ENCODE results near the gene DENND1A. TPM values are rescaled to one million over a fixed set of nuclear protein-coding genes. Genes with fewer than 3 reads are reported as not detected.

DENND1A gene
- total and polyA plus RNA-seq, 2 of the 13 experiments (the other 11 are each of a cell fraction or from before 2014, with no cell fraction given) = 14.8 to 30.1 TPM

- H3K9me3 ChIP-seq (ENCODE audit: low read length) = peaks cover 1% of the 10 kb centered on the region; the same call in 1 of the 2 replicates
- WGBS (ENCODE audit: low lambda C conversion rate) = 98% methylated on average over 7 of the region's 7 CpGs
- no peak for ATAC-seq
Measured at GRCh38 chr9:123657099-123657498, 272.8 kb downstream of the DENND1A start.

GRCh38 chr9:123656565-123656964 is 273.4 kb downstream of the DENND1A start:
- Histone ChIP-seq H3K27me3 (ENCODE audit: control insufficient read depth in 1 of 2, insufficient read depth in 2 of 2, low read length in 2 of 2) (no peaks in the 10 kb centered on the region), H4K20me1 (ENCODE audit: insufficient read depth, low read length) (no peaks in the 10 kb centered on the region), H3K36me3 (replicated peaks in 1 of 2; ENCODE audit: control insufficient read depth in 1 of 2, insufficient read depth in 2 of 2, low read length in 2 of 2) (peaks cover 2 to 21% of the 10 kb centered on the region in 2 experiments; a peak in 4 of 5 replicates), H3K4me3 (replicated peaks in 1 of 3; ENCODE audit: insufficient read depth in 1 of 3, low read depth in 2 of 3, low read length in 3 of 3) (no peak overlapping the region), H3K4me1 (ENCODE audit: insufficient read depth, low read length) (no peaks in the 10 kb centered on the region), H3K9ac (ENCODE audit: insufficient read depth, low read depth, low read length) (no peak overlapping the region), H3K4me2 (ENCODE audit: low read depth, low read length) (no peak overlapping the region), H3K27ac (ENCODE audit: extremely low read length, insufficient read depth, low read length) (no peak overlapping the region), H2AFZ (ENCODE audit: low read length) (no peak overlapping the region), H3K79me2 (ENCODE audit: insufficient read depth, low read length) (no peaks in the 10 kb centered on the region), H3K9me3 (ENCODE audit: low read length) (no peaks in the 10 kb centered on the region)
- FAIRE-seq = no peak
- ChIA-PET POLR2A (no interaction called here), CTCF (ENCODE audit: low intra/inter-chr PET ratio, low total read pairs) (no interaction called here)
- in situ Hi-C loops (cut with HindIII; ENCODE audit: extremely low pct_ligation_motif_present, low pct_unique_long_range_greater_than_20kb) (no loop called here), intact Hi-C loops (cut with micrococcal nuclease; ENCODE audit: unreplicated experiment) (no loop called here)
- 100% methylated on average over 1 of the region's 1 CpG for WGBS (ENCODE audit: low lambda C conversion rate)
- DNase-seq (ENCODE audit: low spot score) = no peak
- no peak for ATAC-seq
- BruUV-seq (replicated peaks) = no TSS peak
- TF ChIP-seq ZBTB34 (CRISPR knock-in tag; IDR thresholded peaks at IDR 0.05) (no peak), ZIK1 (CRISPR knock-in tag; IDR thresholded peaks at IDR 0.05; ENCODE audit: borderline replicate concordance, low read depth) (no peak), MAX (IDR thresholded peaks at IDR 0.05) (no peak), RERE (CRISPR knock-in tag; IDR thresholded peaks at IDR 0.05; ENCODE audit: low read depth) (no peak), ZNF274 (CRISPR knock-in tag; IDR thresholded peaks at IDR 0.05) (no peak), ZNF329 (CRISPR knock-in tag; IDR thresholded peaks at IDR 0.05; ENCODE audit: low read depth) (no peak), ZNF260 (CRISPR knock-in tag; IDR thresholded peaks at IDR 0.05; ENCODE audit: borderline replicate concordance, low read depth) (no peak), CBFB (CRISPR knock-in tag; IDR thresholded peaks at IDR 0.05) (no peak), SRSF1 (optimal IDR thresholded peaks at IDR 0.05; ENCODE audit: low read depth, low read length) (no peak), POLR2G (IDR thresholded peaks at IDR 0.05; ENCODE audit: low read depth, low read length) (no peak), NBN (conservative IDR thresholded peaks at IDR 0.05) (no peak), ZNF549 (CRISPR knock-in tag; IDR thresholded peaks at IDR 0.05) (no peak)

More at GRCh38 chr9:123657099-123657498, 272.8 kb downstream of the DENND1A start:
- Histone ChIP-seq H3K79me2 (ENCODE audit: insufficient read depth, low read length) (no peaks in the 10 kb centered on the region), H3K4me1 (ENCODE audit: insufficient read depth, low read length) (no peaks in the 10 kb centered on the region), H3K27me3 (ENCODE audit: control insufficient read depth in 1 of 2, insufficient read depth in 2 of 2, low read length in 2 of 2) (no peaks in the 10 kb centered on the region), H3K4me3 (replicated peaks in 1 of 3; ENCODE audit: insufficient read depth in 1 of 3, low read depth in 2 of 3, low read length in 3 of 3) (no peak overlapping the region), H3K4me2 (ENCODE audit: low read depth, low read length) (no peak overlapping the region), H4K20me1 (ENCODE audit: insufficient read depth, low read length) (no peaks in the 10 kb centered on the region), H3K27ac (ENCODE audit: extremely low read length, insufficient read depth, low read length) (no peak overlapping the region), H2AFZ (ENCODE audit: low read length) (no peak overlapping the region), H3K9ac (ENCODE audit: insufficient read depth, low read depth, low read length) (no peak overlapping the region), H3K36me3 (replicated peaks in 1 of 2; ENCODE audit: control insufficient read depth in 1 of 2, insufficient read depth in 2 of 2, low read length in 2 of 2) (peaks cover 2 to 19% of the 10 kb centered on the region in 2 experiments; a peak in 4 of 5 replicates)
- in situ Hi-C loops (cut with HindIII; ENCODE audit: extremely low pct_ligation_motif_present, low pct_unique_long_range_greater_than_20kb) (no loop called here), intact Hi-C loops (cut with micrococcal nuclease; ENCODE audit: unreplicated experiment) (no loop called here)
- TF ChIP-seq BRD4 (CRISPR knock-in tag; IDR thresholded peaks at IDR 0.05) = no peak
- no peak for TF ChIP-seq ZNF180 (CRISPR knock-in tag; IDR thresholded peaks at IDR 0.05; ENCODE audit: borderline replicate concordance, low read depth)
- BruUV-seq (replicated peaks) = no TSS peak
- DNase-seq (ENCODE audit: low spot score) (no peak), FAIRE-seq (no peak)
- POLR2A ChIA-PET = no interaction called here
- CTCF ChIA-PET (ENCODE audit: low intra/inter-chr PET ratio, low total read pairs) = no interaction called here
